ENCODE data around the gene AEN. TPM values are rescaled to one million over a fixed set of nuclear protein-coding genes. Genes with fewer than 3 reads are reported as not detected.

The AEN gene
- total and polyA plus RNA-seq, 2 of the 8 experiments (the other 6 are each of a cell fraction or from before 2014, with no cell fraction given) = 112 to 122 TPM

DNA sequence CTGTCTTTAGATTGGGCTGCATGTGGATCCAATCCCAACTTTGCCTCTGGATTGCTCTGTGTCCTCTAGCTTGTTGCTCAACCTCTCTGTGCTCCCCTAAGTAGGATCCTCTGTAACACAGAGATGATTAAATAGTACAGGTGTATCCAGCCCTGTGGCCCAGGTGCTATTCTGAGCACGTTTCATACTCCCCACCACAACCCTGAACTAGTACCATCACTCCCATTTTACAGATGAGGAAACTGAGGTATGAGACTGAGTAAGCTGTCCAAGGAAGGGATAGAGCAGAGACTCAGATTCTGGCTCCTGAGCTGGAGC, 24.9 kb downstream of the AEN start:
- CTCF ChIA-PET (ENCODE audit: partially characterized antibody) = interaction anchor here (0.7 to 1.4 kb wide), 4 partner anchors 11 to 194 kb away, joined by 3 to 4 read pairs (median 3); no protein-coding TSS in a partner anchor
- no peak for FAIRE-seq

More for the DNA sequence above, 24.9 kb downstream of the AEN start:
- Histone ChIP-seq H3K4me1 (replicated peaks in 1 of 4; ENCODE audit: control insufficient read depth in 3 of 4, insufficient read depth in 4 of 4, low read length in 3 of 4) (peaks cover 0 to 6% (median 2%) of the 10 kb centered on the region in 4 experiments; a peak in 4 of 7 replicates), H3K4ac (replicated peaks; ENCODE audit: insufficient read length, low read depth, low read length) (no peak overlapping the region), H4K20me1 (replicated peaks in 1 of 2; ENCODE audit: control insufficient read depth in 1 of 2, insufficient read depth in 2 of 2, low read length in 2 of 2) (no peaks in the 10 kb centered on the region), H3K27me3 (replicated peaks in 1 of 4; ENCODE audit: control insufficient read depth in 3 of 4, extremely low read depth in 1 of 4, insufficient read depth in 3 of 4, low read length in 3 of 4) (no peaks in the 10 kb centered on the region), H2BK12ac (ENCODE audit: low read depth, low read length) (no peak overlapping the region), H2BK15ac (ENCODE audit: low read length) (no peak overlapping the region), H2AFZ (ENCODE audit: low read length) (no peak overlapping the region), H3K79me2 (ENCODE audit: control insufficient read depth in 1 of 2, insufficient read depth in 2 of 2, low read length in 2 of 2) (no peaks in the 10 kb centered on the region), H4K8ac (ENCODE audit: extremely low read depth, insufficient read depth, low read length) (no peak overlapping the region), H3K79me1 (ENCODE audit: low read depth, low read length) (no peaks in the 10 kb centered on the region; the same call in 1 of the 2 replicates), H2BK20ac (ENCODE audit: low read length) (no peak overlapping the region), H3K36me3 (ENCODE audit: control insufficient read depth in 2 of 4, insufficient read depth in 4 of 4, low read length in 3 of 4) (no peaks in the 10 kb centered on the region), H3K4me2 (ENCODE audit: insufficient read depth in 1 of 2, low read depth in 2 of 2, low read length in 2 of 2) (no peak overlapping the region), H3K56ac (replicated peaks; ENCODE audit: insufficient read length, low read depth, low read length) (no peak overlapping the region), H2BK120ac (replicated peaks; ENCODE audit: low read depth, low read length) (no peak overlapping the region), H2AK5ac (ENCODE audit: low read depth, low read length) (no peak overlapping the region), H3K23ac (ENCODE audit: insufficient read length) (no peak overlapping the region), H4K91ac (replicated peaks; ENCODE audit: insufficient read length, low read length) (no peak overlapping the region), H3K23me2 (ENCODE audit: low read depth, low read length) (no peaks in the 10 kb centered on the region), H2BK5ac (ENCODE audit: low read depth, low read length) (no peak overlapping the region), H3K4me3 (ENCODE audit: extremely low read depth in 1 of 4, insufficient read depth in 2 of 4, low read depth in 3 of 4, low read length in 4 of 4) (no peak overlapping the region), H3K27ac (ENCODE audit: low read depth, low read length) (no peak overlapping the region), H3K14ac (ENCODE audit: insufficient read length) (no peak overlapping the region), H4K5ac (ENCODE audit: insufficient read length, low read depth, low read length) (no peak overlapping the region), H3K18ac (ENCODE audit: extremely low read depth, low read length) (no peak overlapping the region), H3K9me3 (ENCODE audit: insufficient read depth in 2 of 2, low read depth in 1 of 2, low read length in 1 of 2) (no peaks in the 10 kb centered on the region), H3K9ac (replicated peaks in 1 of 4; ENCODE audit: extremely low read depth in 1 of 4, low read depth in 3 of 4, low read length in 3 of 4) (no peak overlapping the region; a peak in 1 of 7 replicates)
- POLR2A ChIA-PET (ENCODE audit: partially characterized antibody) = interaction anchor here (1.0 to 2.1 kb wide), 2 partner anchors 12 to 22 kb away, joined by 6 to 7 read pairs; no protein-coding TSS in a partner anchor
- peak in 1 of 2 experiments; percentile 4 for DNase-seq (ENCODE audit: low read depth in 1 of 2, low spot score in 2 of 2)
- TF ChIP-seq TBP (IDR thresholded peaks at IDR 0.05; ENCODE audit: low read depth, low read length) (no peak), KDM1A (IDR thresholded peaks at IDR 0.05; ENCODE audit: borderline replicate concordance, low read length) (0 out of 2 replicates have a peak, but pooled peaks have one; percentile 65)
- WGBS, 2 experiments (ENCODE audit: extremely low coverage in 1 of 2, insufficient coverage in 1 of 2, insufficient read length in 1 of 2, insufficient replicate concordance in 2 of 2, low coverage in 1 of 2, low lambda C conversion rate in 2 of 2, missing lambda C conversion rate in 1 of 2) = 83% methylated on average over 1 of the region's 1 CpG; no CpG with 5 or more reads in 1 of the 2 experiments
